Stimulated activated naive B cell treated with anti-CD40 and anti-IgM and Interleukin-4, amounts not matched to agents 10 μg/mL and 1 μg/mL and 100 μg/mL, for 72 hours (primary cell): ENCODE results near the gene COLQ.
"Not testable (repeated sequence)": the region's sequence is repeated elsewhere in the genome, so short reads cannot be mapped to it uniquely, and the experiment has no call there.

Experiments used
- ATAC-seq, 2 donors: fragments of 150-1000 bp; cut with Tn5 transposase; replicated peaks; 2 replicates each; pipeline ENCODE4 v1.10.0; 2021; ENCODE audit warnings: moderate library complexity in 1 of 2
- DNase-seq: peaks from one replicate; pipeline ENCODE4 v3.0.0; 2021
- H3K27ac Mint-ChIP-seq: one replicate; pipeline ENCODE4 v1.8.0; 2022; ENCODE audit warnings: mild to moderate bottlenecking, mixed read lengths
- H3K27me3 Mint-ChIP-seq, 2 donors: one replicate each; pipeline ENCODE4 v1.8.0; 2022; ENCODE audit warnings: mixed read lengths in 2 of 2
- H3K36me3 Mint-ChIP-seq, 2 donors: one replicate each; pipeline ENCODE4 v1.8.0; 2022; ENCODE audit warnings: mixed read lengths in 2 of 2, mild to moderate bottlenecking in 1 of 2
- H3K4me1 Mint-ChIP-seq, 2 donors: one replicate each; pipeline ENCODE4 v1.8.0; 2022; ENCODE audit warnings: mixed read lengths in 2 of 2, mild to moderate bottlenecking in 1 of 2
- H3K4me3 Mint-ChIP-seq, 2 donors: one replicate each; pipeline ENCODE4 v1.8.0; 2022; ENCODE audit warnings: mild to moderate bottlenecking in 2 of 2, mixed read lengths in 2 of 2, moderate library complexity in 1 of 2
- H3K9me3 Mint-ChIP-seq, 2 donors: one replicate each; pipeline ENCODE4 v1.8.0; 2022; ENCODE audit warnings: mixed read lengths in 2 of 2, mild to moderate bottlenecking in 1 of 2

Gene COLQ

DNA sequence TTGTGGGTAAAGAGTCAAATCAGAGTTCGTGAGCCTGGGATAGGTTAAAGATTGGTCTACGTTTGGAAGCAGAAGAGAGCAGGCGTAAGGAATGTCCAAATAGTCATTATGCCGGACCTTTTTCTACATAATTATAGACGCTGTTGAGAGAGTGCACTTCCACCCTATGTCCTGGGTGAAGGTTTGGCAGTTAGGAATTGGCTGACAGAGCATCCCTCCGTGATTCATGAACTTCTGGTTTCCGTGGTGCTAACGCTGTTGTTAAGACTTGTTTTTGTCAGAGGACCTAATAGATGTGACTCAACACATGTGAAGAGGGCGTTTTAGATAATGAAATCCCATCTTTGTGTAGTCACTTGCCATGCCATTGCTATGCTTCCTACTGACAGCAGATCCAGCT is 93.0 kb downstream of the COLQ start:
- Mint-ChIP-seq H3K4me3 (peak overlapping the region; percentile 96), H3K27ac (peak overlapping the region; percentile 99), H3K27me3 (no peaks in the 10 kb centered on the region), H3K36me3 (peaks cover 18 to 36% of the 10 kb centered on the region in 2 donors), H3K9me3 (no peaks in the 10 kb centered on the region), H3K4me1 (peaks cover 28 to 56% of the 10 kb centered on the region in 2 donors)
- ATAC-seq: peak in 1 of 2 donors; percentile 20
- no peak for DNase-seq

DNA sequence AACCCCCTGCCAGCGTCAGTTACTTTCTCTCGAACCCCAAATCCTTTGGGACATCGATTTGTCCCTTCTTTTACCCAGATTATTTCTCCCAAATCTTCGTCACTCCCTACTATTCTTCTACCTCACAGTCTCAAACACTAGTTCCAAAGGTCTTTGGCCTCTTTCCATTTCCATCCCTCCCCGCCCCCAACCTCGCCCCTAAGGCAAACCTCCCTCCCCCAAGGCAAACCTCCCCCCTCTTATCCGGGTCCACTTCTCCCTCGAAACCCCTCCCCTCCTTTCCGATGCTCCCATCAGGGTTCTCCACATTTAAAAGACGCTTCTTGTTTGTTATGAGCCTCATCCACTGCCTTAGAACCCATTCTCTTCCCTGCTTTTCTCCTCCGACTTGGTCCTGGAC is 93.5 kb downstream of the COLQ start:
- DNase-seq (no peak), ATAC-seq (no peak)
- Mint-ChIP-seq H3K4me3 (peak overlapping the region; percentile 96), H3K4me1 (peaks cover 28 to 56% of the 10 kb centered on the region in 2 donors), H3K27me3 (no peaks in the 10 kb centered on the region), H3K9me3 (no peaks in the 10 kb centered on the region), H3K27ac (peak overlapping the region; percentile 99), H3K36me3 (peaks cover 15 to 32% of the 10 kb centered on the region in 2 donors)

DNA sequence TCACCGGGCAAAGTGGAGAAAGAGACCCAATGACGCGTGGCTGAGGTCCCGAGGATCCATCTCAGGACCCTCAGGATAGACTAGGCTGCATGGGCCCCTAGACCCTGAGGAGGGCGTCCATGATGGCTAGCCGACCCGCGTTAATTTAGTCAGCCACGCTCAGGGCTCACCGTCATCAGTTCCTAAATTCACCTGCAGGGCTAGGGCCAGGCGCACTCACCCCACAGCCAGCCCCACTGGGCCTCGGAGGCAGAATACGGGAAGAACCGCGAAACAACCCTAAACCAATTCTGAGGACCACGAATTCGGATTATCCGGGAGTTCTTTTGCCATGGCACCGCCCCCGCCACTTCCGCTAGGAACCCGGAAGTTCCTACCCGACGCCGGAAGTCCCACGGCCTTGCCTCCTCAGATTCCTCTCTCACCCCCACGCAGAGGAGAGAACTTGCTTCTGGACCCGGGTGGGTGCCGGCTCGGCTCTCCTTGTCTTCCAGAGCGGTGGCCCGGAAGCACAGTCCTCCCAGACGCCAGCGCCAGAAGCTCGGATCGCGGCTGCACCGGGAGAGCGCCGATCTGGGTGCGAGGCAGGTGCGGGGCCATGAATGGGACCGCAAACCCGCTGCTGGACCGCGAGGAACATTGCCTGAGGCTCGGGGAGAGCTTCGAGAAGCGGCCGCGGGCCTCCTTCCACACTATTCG is 94.2 kb downstream of the COLQ start, which contains the start of the genes EAF1 and METTL6:
Gene EAF1 (plus strand): TSS at position 417 of the 699 bp plus-strand sequence. CDS start 182 bp downstream, at position 599.
Gene METTL6 (minus strand): TSS at position 363 of the 699 bp plus-strand sequence. CDS start 1,033 bp downstream, outside the sequence.
- ATAC-seq: peak; percentile 94 to 96
- Mint-ChIP-seq H3K36me3 (peaks cover 15 to 36% of the 10 kb centered on the region in 2 donors), H3K9me3 (no peaks in the 10 kb centered on the region), H3K27ac (peak within 1 kb of the TSS; percentile 99), H3K4me3 (peak within 1 kb of the TSS; percentile 96), H3K27me3 (no peaks in the 10 kb centered on the region), H3K4me1 (peaks cover 30 to 56% of the 10 kb centered on the region in 2 donors)
- peak; percentile 80 for DNase-seq

DNA sequence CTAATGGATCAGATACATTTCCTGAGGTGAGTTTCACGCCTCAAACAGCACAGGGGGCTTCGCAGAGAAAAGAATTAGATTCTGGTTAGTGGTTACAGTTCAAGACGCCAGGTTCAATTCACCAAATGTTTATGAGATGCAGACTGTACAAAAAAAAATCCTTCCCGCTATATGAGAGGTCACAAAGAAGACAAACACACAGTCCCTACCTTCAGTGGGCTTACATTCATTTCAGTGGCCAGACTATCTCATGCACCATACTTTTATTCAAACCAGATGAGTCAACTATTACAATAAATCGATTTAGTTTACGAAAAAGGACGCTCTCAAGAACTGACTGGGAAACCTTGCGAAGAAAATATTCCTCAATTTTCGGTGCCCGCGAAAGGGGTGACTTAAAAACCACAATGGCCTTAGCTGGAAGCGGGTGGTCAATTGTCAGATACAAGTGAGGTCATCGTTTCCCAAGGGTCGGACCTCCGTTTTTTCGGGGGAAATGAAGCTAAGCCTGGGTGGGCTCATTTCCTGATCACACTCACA is 94.9 kb downstream of the COLQ start:
- peak overlapping the region; percentile 96 for H3K4me3 Mint-ChIP-seq
- H3K4me1 Mint-ChIP-seq: peaks cover 30 to 56% of the 10 kb centered on the region in 2 donors
- H3K36me3 Mint-ChIP-seq: peaks cover 15 to 36% of the 10 kb centered on the region in 2 donors

DNA sequence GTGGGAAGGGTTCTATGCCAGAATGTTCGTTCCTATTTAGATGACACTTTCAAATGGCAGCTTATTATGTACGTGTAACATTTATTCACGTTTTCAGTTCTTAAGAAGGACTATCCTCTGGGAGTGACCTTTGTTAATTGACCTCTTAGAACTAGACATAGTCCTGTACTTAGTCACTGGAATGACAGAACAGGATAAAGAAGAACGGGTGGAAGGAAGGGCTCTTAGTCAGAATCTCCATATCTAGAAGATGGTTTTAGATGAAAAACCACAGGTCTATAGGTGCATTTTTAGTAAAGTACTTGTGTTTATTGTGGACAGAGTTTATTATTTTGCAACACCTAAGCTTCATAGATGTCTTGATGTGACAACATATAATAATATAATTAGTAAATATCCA is 100.6 kb downstream of the COLQ start:
- Mint-ChIP-seq H3K36me3 (peaks cover 11 to 32% of the 10 kb centered on the region in 2 donors), H3K4me1 (peaks cover 12 to 16% of the 10 kb centered on the region in 2 donors), H3K27me3 (no peaks in the 10 kb centered on the region), H3K9me3 (no peaks in the 10 kb centered on the region), H3K27ac (no peak overlapping the region), H3K4me3 (no peak overlapping the region)
- DNase-seq (no peak), ATAC-seq (no peak)

More for the DNA sequence above, 94.9 kb downstream of the COLQ start:
- H3K27ac Mint-ChIP-seq: peak overlapping the region; percentile 99
- H3K9me3 Mint-ChIP-seq: no peaks in the 10 kb centered on the region
- H3K27me3 Mint-ChIP-seq: no peaks in the 10 kb centered on the region
- ATAC-seq (no peak), DNase-seq (no peak)

DNA sequence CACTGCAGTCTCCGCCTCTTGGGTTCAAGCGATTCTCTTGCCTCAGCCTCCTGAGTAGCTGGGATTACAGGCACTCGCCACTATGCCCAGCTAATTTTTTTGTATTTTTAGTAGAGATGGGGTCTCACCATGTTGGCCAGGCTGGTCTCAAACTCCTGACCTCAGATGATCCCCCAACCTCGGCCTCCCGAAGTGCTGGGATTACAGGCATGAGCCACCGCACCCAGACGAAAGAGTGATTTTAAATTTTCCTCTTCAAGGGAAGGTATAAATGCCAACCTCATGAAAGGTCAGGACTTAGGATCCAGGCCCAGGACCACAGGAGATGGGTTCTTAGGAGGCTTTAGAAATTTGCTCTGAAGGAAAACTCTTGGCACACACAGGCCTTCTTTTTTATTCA is 110.5 kb downstream of the COLQ start:
- not testable (repeated sequence) for H3K27ac Mint-ChIP-seq, ATAC-seq, H3K4me3 Mint-ChIP-seq, H3K9me3 Mint-ChIP-seq, H3K4me1 Mint-ChIP-seq, H3K27me3 Mint-ChIP-seq, DNase-seq
- peaks cover 16 to 50% of the 10 kb centered on the region in 2 donors for H3K36me3 Mint-ChIP-seq

DNA sequence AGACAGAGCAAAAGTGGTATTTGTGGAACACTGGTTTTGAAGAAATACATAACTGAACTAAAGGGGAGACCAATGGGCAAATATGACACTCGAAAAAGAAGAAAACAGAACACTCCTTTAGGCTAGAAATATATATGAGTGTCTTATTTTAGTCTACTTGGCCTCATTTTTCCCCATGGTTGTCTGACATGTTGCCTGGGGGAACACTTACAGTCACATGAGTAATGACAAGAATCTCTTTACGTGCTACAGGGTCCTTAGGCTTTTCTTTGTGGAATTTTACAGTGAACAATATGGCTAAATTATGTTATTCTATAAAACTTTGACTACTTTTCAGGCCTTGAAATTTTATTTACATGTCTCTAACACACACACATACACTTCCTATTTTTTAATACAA is 111.7 kb downstream of the COLQ start:
- Mint-ChIP-seq H3K36me3 (peaks cover 16 to 39% of the 10 kb centered on the region in 2 donors), H3K4me3 (no peak overlapping the region), H3K9me3 (no peaks in the 10 kb centered on the region), H3K4me1 (peaks cover 6 to 10% of the 10 kb centered on the region in 2 donors), H3K27me3 (no peaks in the 10 kb centered on the region), H3K27ac (no peak overlapping the region)
- no peak for DNase-seq
- no peak for ATAC-seq

DNA sequence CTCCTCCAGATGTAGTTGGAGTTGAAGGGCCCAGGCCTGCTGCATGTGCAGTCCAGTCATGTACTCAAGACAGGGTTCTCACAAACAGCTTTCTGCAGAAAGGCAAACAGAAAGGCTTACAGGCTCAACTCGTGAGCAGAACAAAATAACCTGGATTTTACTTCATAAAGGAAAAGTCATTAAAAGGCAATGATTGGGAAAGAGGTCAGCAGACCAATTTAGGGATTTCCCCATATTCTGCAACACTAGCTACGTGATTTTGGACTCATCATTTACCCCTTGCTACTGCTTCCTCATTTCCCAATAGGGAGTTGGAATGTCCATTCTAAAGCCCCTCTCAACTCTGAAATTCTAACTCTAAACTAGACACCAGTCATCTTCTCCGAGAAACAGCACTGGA is 112.3 kb downstream of the COLQ start:
- peaks cover 8 to 13% of the 10 kb centered on the region in 2 donors for H3K4me1 Mint-ChIP-seq
- DNase-seq (no peak), ATAC-seq (no peak)
- no peak overlapping the region for H3K27ac Mint-ChIP-seq
- no peaks in the 10 kb centered on the region for H3K27me3 Mint-ChIP-seq
- peaks cover 13 to 34% of the 10 kb centered on the region in 2 donors for H3K36me3 Mint-ChIP-seq
- H3K4me3 Mint-ChIP-seq: no peak overlapping the region
- H3K9me3 Mint-ChIP-seq: no peaks in the 10 kb centered on the region

DNA sequence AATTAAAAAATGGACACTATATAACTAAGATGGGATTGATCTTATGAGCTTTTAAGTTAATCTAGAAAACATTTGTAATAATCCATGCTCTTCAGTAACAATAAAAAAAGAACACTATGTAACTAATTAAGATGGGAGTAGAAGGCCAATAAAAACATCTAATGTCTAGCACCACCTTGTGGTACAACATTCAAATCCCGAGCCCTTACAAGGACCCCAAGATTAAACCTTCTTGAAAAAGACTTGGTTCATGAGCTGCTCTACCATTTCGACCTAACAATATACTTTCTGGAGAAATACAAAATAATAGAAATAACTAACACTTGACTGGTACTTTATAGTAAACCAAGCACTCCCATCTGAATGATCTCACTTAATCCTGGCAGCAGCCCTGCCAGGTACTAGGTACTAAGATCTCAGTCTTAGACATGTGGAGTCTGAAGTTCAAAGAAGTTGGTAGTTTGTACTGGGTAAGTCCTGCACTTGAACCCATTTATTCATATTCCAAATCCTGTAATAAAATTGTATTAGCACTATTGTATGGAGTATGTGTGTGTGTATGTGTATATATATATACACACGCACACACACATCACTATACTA is 116.0 kb downstream of the COLQ start:
- ATAC-seq (peak; percentile 77 to 79), DNase-seq (no peak)
- Mint-ChIP-seq H3K27me3 (no peaks in the 10 kb centered on the region), H3K4me3 (no peak overlapping the region), H3K27ac (peak overlapping the region; percentile 5), H3K36me3 (peaks cover 3 to 23% of the 10 kb centered on the region in 2 donors), H3K9me3 (no peaks in the 10 kb centered on the region), H3K4me1 (peaks cover 18 to 38% of the 10 kb centered on the region in 2 donors)

DNA sequence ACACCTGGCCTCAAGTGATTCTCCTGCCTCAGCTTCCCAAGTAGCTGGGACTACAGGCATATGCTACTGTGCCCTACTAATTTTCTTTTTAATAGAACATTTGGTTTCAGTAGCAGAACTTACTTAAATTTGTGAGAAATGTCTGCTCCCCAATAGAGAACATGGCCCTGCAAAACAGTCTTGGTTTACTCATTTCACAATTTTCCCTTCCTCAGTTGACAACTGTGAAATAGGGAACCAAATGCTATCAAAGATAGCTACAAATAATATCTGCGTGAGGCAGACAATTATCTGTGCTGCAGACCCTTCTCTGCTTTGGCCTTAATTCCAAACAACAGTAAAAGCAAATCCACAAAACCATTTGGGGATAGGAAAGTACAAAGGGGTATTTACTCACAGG is 116.7 kb downstream of the COLQ start:
- DNase-seq (no peak), ATAC-seq (peak; percentile 92 to 93)
- no peak overlapping the region for H3K27ac Mint-ChIP-seq
- peaks cover 18 to 44% of the 10 kb centered on the region in 2 donors for H3K4me1 Mint-ChIP-seq
- no peaks in the 10 kb centered on the region for H3K27me3 Mint-ChIP-seq
- no peaks in the 10 kb centered on the region for H3K9me3 Mint-ChIP-seq
- H3K4me3 Mint-ChIP-seq: peak overlapping the region in 1 of 2 donors; percentile 4
- H3K36me3 Mint-ChIP-seq: peaks cover 3 to 19% of the 10 kb centered on the region in 2 donors

DNA sequence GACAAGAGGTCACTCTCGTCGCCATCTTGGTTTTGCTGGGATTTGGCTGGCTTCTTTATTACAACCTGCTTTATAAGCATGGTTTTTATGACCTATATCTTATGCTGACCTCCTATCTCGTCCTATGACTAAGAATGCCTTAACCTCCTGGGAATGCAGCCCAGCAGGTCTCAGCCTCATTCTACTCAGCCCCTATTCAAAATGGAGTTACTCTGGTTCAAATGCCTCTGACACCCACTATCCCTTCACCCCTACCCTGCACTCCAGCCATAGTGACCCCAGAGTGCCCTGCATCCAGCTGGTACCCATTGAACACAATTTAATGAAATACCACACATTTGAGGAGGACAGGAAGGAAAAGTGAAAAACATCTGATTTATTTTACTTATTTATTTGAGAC is 117.5 kb downstream of the COLQ start:
- Mint-ChIP-seq H3K27me3 (no peaks in the 10 kb centered on the region), H3K36me3 (peaks cover 0 to 11% of the 10 kb centered on the region in 2 donors), H3K4me1 (peaks cover 14 to 44% of the 10 kb centered on the region in 2 donors), H3K27ac (no peak overlapping the region), H3K9me3 (no peaks in the 10 kb centered on the region), H3K4me3 (no peak overlapping the region)
- DNase-seq (no peak), ATAC-seq (no peak)

DNA sequence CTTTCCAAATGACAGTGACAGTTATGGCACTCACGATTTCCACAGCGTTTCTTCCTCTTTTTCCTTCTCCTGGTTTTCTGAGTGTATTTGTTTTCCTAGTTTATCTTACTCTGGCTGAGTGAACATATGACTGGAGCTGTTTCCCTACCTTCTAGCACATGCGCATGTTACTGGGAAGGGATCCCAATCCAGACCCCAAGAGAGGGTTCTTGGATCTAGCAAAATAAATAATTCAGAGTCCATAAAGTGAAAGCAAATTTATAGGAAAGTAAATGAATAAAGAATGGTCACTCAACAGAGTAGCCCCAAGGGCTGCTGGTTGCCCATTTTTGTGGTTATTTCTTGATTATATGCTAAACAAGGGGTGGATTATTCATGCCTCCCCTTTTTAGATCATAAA is 118.0 kb downstream of the COLQ start:
- Mint-ChIP-seq H3K27ac (no peak overlapping the region), H3K9me3 (no peaks in the 10 kb centered on the region), H3K4me1 (peaks cover 14 to 44% of the 10 kb centered on the region in 2 donors), H3K27me3 (no peaks in the 10 kb centered on the region), H3K36me3 (peaks cover 0 to 10% of the 10 kb centered on the region in 2 donors), H3K4me3 (no peak overlapping the region)
- ATAC-seq (no peak), DNase-seq (no peak)

DNA sequence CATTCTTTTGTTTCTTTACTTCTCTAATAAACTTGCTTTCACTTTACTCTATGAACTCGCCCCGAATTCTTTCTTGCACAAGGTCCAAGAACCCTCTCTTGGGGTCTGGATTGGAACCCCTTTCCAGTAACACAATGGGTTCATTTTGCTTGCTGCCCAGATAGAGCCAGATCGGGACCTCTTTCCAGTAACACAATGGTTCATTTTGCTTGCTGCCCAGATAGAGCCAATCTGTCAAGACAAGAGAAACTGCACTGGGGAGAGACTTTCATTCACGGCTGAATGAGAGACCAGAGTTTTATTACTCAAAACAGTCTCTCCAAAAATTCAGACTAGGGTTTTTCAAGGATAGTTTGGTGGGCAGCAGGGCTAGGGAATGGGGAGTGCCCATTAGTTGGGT is 119.6 kb downstream of the COLQ start:
- Mint-ChIP-seq H3K27ac (peak overlapping the region; percentile 44), H3K27me3 (no peaks in the 10 kb centered on the region), H3K36me3 (peaks cover 9 to 15% of the 10 kb centered on the region in 2 donors), H3K9me3 (peaks cover 0 to 4% of the 10 kb centered on the region in 2 donors), H3K4me1 (peaks cover 14 to 44% of the 10 kb centered on the region in 2 donors), H3K4me3 (no peak overlapping the region)
- no peak for ATAC-seq
- no peak for DNase-seq
